Stimulated activated CD4-positive, alpha-beta T cell treated with anti-CD3 and anti-CD28 coated beads, Interleukin-1b, Interleukin-23, amount 100 ng/mL, for 1 hour (primary cell): ENCODE results near the gene CEP104.
"Not testable (repeated sequence)": the region's sequence is repeated elsewhere in the genome, so short reads cannot be mapped to it uniquely, and the experiment has no call there.

Experiments
- DNase-seq, 2 donors: peaks; one replicate each; pipeline ENCODE4 v3.0.0-alpha.2; 2020; ENCODE audit warnings: low read depth in 2 of 2

Gene CEP104

GRCh38 chr1:3825356-3825755 is 31.7 kb downstream of the CEP104 start:
- no peak for DNase-seq

DNA sequence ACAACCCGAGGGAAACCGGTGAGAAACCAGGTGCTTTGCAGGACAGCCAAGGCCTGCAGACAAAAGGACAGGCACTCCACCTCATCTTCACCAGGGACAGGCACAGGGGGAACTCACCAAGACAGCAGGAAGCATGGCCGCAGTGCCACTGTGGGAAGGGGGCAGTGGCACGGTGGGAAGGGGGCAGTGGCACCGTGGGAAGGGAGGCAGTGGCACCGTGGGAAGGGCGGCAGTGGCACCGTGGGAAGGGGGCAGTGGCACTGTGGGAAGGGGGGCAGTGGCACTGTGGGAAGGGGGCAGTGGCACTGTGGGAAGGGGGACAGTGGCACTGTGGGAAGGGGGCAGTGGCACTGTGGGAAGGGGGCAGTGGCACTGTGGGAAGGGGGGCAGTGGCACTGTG is 32.4 kb downstream of the CEP104 start:
- DNase-seq, result no peak

DNA sequence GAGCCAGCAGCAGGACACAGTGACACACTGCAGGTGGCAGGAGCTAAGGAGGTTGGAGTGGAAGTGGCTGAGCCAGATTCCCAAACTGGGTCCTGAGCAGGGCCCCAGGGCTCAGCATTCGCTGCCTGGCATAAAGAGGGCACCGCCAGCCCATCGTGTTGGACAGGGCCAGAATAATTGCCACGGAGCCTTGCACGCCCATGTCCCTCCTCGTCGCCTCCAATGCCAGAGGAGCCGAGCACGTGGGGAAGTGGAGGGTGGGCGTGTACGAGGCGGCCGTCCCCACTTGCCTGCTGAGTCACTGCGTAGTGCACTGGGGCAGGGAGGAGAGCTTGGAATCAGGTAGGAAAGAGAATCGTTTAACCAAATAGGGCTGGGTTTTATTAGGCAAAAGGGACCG is 34.6 kb downstream of the CEP104 start:
- no peak for DNase-seq

DNA sequence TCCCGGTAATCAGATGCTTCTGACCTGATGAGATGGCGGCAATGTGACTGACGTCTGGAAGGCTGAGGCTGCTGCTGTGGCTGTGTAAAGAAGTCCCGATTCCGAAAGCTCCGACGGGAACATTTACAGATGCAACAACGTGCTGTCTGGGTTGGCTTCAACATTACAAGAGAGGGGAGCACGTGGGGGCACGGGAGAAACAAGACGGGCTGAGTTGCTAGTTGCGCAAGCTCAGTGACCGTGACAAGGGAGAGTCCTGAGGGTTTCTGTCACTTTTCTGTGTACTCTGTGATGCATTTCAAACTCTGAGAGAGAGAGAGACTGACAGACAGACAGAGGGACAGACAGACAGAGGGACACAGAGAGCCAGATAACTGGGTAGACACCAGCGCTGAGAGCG is 35.1 kb downstream of the CEP104 start:
- DNase-seq, result no peak

DNA sequence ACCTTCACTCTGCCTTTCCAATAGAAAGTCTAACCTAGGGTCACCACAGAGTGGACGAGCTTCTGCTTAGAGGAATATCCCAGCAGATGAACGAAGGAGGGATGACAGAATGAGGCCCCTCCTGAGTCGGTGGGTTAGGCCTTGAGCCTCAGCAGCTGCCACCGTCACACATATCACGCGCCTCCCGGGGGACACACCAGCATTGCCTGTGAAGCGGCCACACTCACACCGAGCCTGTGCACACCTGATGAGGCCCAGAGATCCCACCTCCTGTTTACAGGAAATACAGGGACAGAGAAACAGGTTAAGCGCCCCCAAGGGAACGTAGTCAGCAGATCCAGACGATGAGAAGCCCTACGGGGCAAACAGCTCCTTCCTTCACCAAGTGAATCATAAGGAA is 35.6 kb downstream of the CEP104 start:
- DNase-seq, result no peak

DNA sequence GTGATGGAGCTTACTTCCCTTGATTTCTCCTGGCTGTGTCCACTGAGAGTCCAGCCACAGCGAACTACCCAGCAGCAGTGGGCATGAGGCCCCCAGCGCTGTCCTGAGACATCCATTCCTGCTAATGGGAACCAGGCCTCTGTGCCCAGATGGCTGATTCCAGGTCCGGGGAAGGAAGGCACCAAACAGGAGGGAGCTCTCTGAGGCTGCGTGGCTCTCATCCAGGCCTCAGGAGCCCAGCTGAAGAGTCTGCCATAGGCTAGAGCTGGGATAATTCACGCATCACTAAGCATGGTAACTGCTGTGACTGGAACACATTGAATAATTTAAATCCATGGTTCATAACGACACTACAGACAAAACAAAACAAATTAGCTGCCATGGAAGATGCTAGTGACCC is 36.0 kb downstream of the CEP104 start:
- no peak for DNase-seq

DNA sequence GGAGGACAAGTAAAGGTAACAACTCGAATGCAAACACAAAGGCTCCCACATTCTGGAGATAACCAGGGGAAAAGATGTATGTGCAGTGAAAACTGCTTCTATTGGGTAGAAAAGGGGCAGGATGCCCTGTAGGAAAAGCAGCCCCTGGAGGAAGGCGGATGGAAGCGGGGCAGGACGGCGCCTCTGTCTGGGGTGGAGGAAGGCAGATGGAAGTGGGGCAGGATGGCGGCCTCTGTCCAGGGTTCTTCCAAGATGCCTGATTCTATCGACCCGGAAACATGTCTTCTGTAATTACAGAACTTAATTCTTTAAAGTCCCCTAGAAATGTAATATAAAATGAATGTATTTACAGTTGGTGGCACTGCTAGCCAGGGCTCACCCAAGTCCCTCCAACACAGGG is 36.7 kb downstream of the CEP104 start:
- no peak for DNase-seq

- DNase-seq, result no peak
These were observed 37.2 kb downstream of the CEP104 start for GRCh38 chr1:3819771-3820200.

DNA sequence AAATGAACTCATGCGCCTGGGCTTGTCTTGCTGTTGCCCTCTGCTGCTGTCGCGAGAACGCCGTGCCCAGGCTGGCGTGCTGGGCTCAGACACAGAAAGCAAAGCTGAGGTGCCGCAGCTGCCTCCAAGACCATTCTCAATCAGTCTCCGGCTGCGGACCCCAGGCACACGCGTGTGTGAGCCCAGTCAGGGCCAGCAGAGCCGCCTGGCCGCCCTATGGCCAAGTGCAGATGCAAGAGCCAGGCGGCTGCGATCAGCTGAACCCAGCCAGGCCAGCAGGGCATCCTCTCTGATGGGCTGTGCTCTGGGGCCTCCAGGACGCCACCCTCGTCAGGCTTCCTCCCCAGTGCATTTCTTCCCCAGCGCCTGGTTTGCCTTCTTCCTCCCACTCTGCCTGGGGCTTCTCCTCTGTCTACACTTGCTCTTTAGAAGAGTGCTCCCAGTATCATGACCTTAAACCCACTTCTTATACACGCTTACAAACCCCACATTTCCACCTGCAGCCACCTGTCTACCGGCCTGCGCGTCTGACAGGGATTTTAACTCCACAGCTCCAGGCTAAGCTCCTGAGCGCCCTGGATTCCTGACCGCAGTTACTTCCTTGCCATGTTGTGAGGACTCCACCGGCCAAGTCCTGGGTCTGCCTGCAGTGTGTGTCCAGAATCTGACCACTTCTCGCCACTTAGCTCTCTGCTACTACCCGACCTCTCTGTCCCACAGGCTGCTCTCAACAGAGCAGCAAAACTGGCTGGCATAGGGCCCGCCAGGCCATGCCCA is 39.0 kb downstream of the CEP104 start:
- DNase-seq, result no peak

- no peak for DNase-seq
These were observed 39.8 kb downstream of the CEP104 start for GRCh38 chr1:3817138-3817740.

- no peak for DNase-seq
These were observed 40.5 kb downstream of the CEP104 start for GRCh38 chr1:3816331-3817137.

DNA sequence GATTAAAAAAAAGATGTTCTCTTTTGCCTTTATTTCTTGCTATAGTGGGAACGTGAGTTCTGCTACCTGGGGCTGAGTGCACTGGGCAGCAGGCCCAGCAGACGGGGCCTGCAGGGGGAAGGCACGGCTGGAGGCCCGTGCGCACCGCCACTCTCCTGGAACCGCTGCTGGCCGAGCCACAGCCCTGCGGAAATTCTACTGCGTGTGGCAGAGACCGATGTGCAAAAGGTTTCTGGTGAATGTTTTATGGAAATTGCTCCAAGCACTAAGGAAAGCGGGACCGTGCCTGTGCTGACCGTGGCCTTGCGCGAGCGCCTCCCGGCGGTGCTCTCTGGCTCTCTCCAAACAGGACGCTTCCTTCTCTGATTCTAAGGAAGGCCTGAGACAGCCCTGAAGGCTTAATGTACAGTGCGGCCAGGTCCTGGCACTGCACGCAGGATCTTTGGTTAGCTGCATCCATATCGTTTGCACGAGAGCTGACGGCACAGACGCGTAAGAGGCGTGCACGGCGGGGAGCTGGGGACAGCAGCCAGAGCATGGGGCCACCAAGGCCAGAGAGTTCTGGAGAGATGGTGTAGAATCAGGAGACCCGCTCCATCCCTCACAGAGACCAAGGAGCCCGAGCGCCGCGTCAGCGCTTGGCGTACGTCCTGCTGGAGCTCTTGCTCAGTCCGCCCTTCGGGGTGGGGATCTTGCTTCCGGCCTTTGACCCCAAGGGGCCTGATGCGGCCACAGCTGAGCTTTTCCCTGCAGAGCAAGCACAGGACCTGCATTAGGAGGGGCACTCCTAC is 42.0 kb downstream of the CEP104 start:
- no peak for DNase-seq

DNA sequence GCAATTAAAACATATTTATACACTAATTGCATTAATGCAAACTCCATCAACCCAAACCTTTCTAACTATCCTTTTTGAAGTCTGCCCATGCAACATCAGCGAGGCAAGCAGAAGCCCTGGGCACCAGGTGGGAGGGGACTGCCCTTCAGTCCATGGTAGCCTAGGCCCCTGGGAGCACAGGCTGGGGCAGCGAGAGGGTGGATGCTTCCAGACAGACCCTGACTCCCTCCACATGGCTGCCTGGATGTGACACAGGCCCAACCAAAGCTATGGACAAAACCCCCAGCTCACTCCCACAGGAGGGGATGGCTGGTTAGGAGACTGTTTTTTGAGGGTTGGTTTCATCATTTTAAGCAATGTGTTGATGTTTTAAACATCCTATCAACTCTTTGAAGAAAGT is 42.9 kb downstream of the CEP104 start:
- no peak for DNase-seq

DNA sequence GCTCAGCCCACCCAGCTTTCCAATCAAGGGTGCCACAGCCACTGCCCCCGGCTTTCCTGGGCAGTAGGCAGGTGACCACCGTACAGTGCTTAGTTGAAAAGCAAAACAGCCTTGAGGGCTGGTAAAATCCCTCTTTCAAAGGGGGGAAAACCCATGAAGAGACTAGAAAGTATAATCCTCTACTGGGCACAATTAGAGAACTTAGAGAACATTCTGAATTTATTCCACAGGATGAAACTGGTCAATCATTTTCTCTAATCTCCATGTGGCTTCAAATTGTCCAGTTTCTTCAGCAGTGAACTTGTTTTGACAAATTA is 45.5 kb downstream of the CEP104 start:
- DNase-seq, result no peak

GRCh38 chr1:3810149-3810761 is 46.8 kb downstream of the CEP104 start:
- not testable (repeated sequence) for DNase-seq

- DNase-seq, result no peak
These were observed 47.3 kb downstream of the CEP104 start for GRCh38 chr1:3809680-3810079.

DNA sequence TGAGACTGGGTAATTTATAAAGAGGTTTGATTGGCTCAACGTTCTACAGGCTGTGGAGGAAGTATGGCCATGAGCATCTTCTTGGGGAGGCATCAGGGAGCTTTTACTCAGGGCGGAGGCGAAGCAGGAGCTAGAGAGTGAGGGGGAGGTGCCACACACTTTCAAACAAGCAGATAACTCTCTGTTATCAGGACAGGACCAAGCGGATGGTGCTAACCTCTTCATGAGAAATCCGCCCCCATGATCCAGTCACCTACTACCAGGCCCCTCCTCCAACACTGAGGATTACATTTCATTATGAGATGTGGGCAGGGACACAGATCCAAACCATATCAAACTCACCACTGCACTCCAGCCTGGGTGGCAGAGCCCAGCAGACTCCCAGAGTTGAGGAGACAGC is 49.2 kb downstream of the CEP104 start:
- DNase-seq, result no peak

DNA sequence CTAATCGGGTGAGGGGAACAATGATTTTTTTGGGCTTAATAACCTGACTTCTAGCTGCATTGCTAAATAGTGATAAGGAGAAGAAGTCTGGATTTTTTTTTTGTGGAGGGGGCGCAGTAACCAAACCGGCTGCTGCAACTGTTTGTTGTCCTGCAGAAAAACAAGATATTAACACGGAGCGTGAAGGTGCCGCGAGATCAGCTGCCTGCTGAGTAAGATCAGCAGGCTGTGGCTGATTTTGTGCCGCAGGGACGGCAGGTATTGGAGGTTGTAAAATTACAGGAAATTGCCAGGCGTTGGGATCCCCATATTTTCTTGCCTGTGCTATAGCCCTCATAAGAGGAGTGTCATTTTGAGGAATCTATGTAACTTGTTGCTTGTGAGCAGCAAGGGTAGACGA is 52.0 kb downstream of the CEP104 start:
- no peak for DNase-seq

GRCh38 chr1:3804627-3804944 is 52.4 kb downstream of the CEP104 start:
- not testable (repeated sequence) for DNase-seq

- no peak for DNase-seq
These were observed 52.9 kb downstream of the CEP104 start for GRCh38 chr1:3803905-3804626.

GRCh38 chr1:3800795-3801194 is 56.2 kb downstream of the CEP104 start:
- not testable (repeated sequence) for DNase-seq
